ENCODE results near the gene ZBTB46. TPM values are rescaled to one million over a fixed set of nuclear protein-coding genes. Genes with fewer than 3 reads are reported as not detected.

ZBTB46 gene
- total RNA-seq, 1 donor from 2014 or later, result 0.58 TPM

- no peak overlapping the region for H3K4me3 ChIP-seq (ENCODE audit: low read depth, low read length)
- DNase-seq (ENCODE audit: low read depth), result no peak
- TF ChIP-seq CTCF (conservative IDR thresholded peaks at IDR 0.05; ENCODE audit: low read depth, low read length), result no peak
Observed at GRCh38 chr20:63795178-63795830, 35.8 kb downstream of the ZBTB46 start.

GRCh38 chr20:63794614-63795013, 36.5 kb downstream of the ZBTB46 start:
- TF ChIP-seq CTCF (conservative IDR thresholded peaks at IDR 0.05; ENCODE audit: low read depth, low read length), result no peak
- H3K4me3 ChIP-seq (ENCODE audit: low read depth, low read length), result no peak overlapping the region
- no peak for DNase-seq (ENCODE audit: low read depth)

GRCh38 chr20:63792866-63793265, 38.2 kb downstream of the ZBTB46 start:
- no peak for DNase-seq (ENCODE audit: low read depth)
- no peak for TF ChIP-seq CTCF (conservative IDR thresholded peaks at IDR 0.05; ENCODE audit: low read depth, low read length)
- no peak overlapping the region for H3K4me3 ChIP-seq (ENCODE audit: low read depth, low read length)

- no peak for TF ChIP-seq CTCF (conservative IDR thresholded peaks at IDR 0.05; ENCODE audit: low read depth, low read length)
- H3K4me3 ChIP-seq (ENCODE audit: low read depth, low read length), result no peak overlapping the region
- no peak for DNase-seq (ENCODE audit: low read depth)
Observed at GRCh38 chr20:63791497-63792156, 39.4 kb downstream of the ZBTB46 start.

- no peak for TF ChIP-seq CTCF (conservative IDR thresholded peaks at IDR 0.05; ENCODE audit: low read depth, low read length)
- no peak overlapping the region for H3K4me3 ChIP-seq (ENCODE audit: low read depth, low read length)
- DNase-seq (ENCODE audit: low read depth), result no peak
Observed at GRCh38 chr20:63790572-63791168, 40.4 kb downstream of the ZBTB46 start.

- H3K4me3 ChIP-seq (ENCODE audit: low read depth, low read length), result no peak overlapping the region
- TF ChIP-seq CTCF (conservative IDR thresholded peaks at IDR 0.05; ENCODE audit: low read depth, low read length), result no peak
- no peak for DNase-seq (ENCODE audit: low read depth)
Observed at GRCh38 chr20:63789836-63790571, 41.1 kb downstream of the ZBTB46 start.

Data from epithelial cell of proximal tubule (primary cell).